Large intestine (tissue), 3 donors: ENCODE results near the gene TNPO2. TPM values are rescaled to one million over a fixed set of nuclear protein-coding genes. Genes with fewer than 3 reads are reported as not detected.
A peak's percentile ranks its signal among the peaks of the same experiment; 100 is the strongest.

ENCODE experiments used
- DNase-seq, 2 donors: peaks; one replicate each; pipeline versions ENCODE4 v3.0.0 to v3.0.0-alpha.2; 2013
- H3K27ac ChIP-seq: one replicate; pipeline ENCODE4 v1.5.1; 2013; ENCODE audit warnings: low read length
- H3K27me3 ChIP-seq: 2 replicates; pipeline ENCODE4 v1.6.1; 2013; ENCODE audit warnings: low read length; ENCODE audit not compliant: control insufficient read depth, insufficient read depth
- H3K36me3 ChIP-seq: 2 replicates; pipeline ENCODE4 v1.6.1; 2013; ENCODE audit warnings: low read length; ENCODE audit not compliant: control insufficient read depth, insufficient read depth
- H3K4me1 ChIP-seq: one replicate; pipeline ENCODE4 v1.6.1; 2013; ENCODE audit warnings: low read length; ENCODE audit not compliant: control insufficient read depth, insufficient read depth
- H3K4me3 ChIP-seq: one replicate; pipeline ENCODE4 v1.5.1; 2013; ENCODE audit warnings: low read length
- H3K9me3 ChIP-seq: one replicate; pipeline ENCODE4 v1.6.1; 2013; ENCODE audit warnings: mild to moderate bottlenecking, low read depth, low read length, moderate library complexity; ENCODE audit not compliant: control insufficient read depth
- WGBS: methylation state at CpG from one replicate; pipeline ENCODE4 v1.1.5; 2013; ENCODE audit warnings: low lambda C conversion rate; ENCODE audit not compliant: insufficient coverage; 5-methylcytosine and 5-hydroxymethylcytosine counted together
- polyA plus RNA-seq: library from polyadenylated mRNA; unstranded; fragments of 120-200 nt; gene quantifications from one replicate; pipeline ENCODE4 v1.2.1, GENCODE V29; 2013

The TNPO2 gene
- polyA plus RNA-seq, 1 donor, result 49.2 TPM

GRCh38 chr19:12666265-12667048, 57.3 kb downstream of the TNPO2 start, which contains the start of the genes MAN2B1 and WDR83:
MAN2B1 (minus strand) TSS chr19:12666742; CDS start chr19:12666701, 41 bp downstream.
WDR83 (plus strand) TSS chr19:12666807; CDS start chr19:12669791, 2,984 bp downstream.
- no CpG with 5 or more reads among the region's 46 CpGs for WGBS
- H3K27me3 ChIP-seq, result no peaks in the 10 kb centered on the region
- H3K9me3 ChIP-seq, result no peaks in the 10 kb centered on the region
- peaks cover 26% of the 10 kb centered on the region for H3K36me3 ChIP-seq
- peaks cover 21% of the 10 kb centered on the region for H3K4me1 ChIP-seq
- peak within 1 kb of the TSS; percentile 89 for H3K4me3 ChIP-seq
- DNase-seq, result peak; percentile 67 to 81
- peak within 1 kb of the TSS; percentile 93 for H3K27ac ChIP-seq

DNA sequence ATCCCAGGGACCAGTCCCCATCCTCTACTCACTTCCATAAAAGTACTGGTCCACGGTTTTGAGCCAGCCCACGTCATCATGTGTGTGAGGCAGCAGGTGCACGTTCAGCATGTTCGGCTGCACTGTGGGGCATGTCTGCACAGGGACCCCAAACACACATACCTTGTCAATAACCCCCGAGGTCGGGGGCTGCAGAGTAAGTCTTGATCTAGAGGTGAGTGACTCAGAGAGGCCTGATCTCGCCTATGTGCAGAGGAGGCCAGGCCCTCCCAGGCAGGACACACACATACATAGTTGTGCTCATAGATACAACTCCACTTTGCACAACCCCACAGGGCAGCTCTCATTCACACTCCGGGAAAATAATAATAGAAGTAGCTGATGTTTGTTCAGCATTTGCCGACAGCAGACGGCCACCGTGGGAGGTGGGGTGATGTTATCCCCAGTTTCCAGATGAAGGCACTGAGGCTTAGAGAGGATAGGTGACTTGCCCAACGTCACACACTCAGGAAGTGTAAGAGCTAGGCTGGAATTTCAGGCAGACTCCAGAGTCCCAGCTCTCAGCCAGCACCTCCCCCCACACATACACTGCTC, 58.0 kb downstream of the TNPO2 start:
- DNase-seq, result no peak
- H3K27ac ChIP-seq, result no peak overlapping the region
- H3K4me1 ChIP-seq, result peaks cover 20% of the 10 kb centered on the region
- no CpG with 5 or more reads among the region's 12 CpGs for WGBS
- peaks cover 32% of the 10 kb centered on the region for H3K36me3 ChIP-seq
- H3K4me3 ChIP-seq, result peak overlapping the region; percentile 89
- H3K27me3 ChIP-seq, result no peaks in the 10 kb centered on the region
- H3K9me3 ChIP-seq, result no peaks in the 10 kb centered on the region

DNA sequence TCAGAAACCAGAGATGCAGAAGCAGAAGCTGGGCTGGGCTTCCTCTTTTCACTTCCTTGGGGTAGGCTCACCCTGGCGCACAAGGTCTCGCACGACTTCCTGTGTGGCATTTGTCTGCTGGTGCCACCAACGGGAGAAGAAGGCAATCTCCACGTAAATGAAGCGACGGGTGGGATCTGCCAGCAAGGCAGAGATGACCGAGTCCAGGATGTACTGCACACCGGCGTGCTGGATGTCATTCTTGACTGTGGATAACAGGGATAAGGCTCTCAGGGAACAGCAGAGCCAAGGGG, 58.5 kb downstream of the TNPO2 start:
- no peaks in the 10 kb centered on the region for H3K9me3 ChIP-seq
- no peaks in the 10 kb centered on the region for H3K27me3 ChIP-seq
- peaks cover 35% of the 10 kb centered on the region for H3K36me3 ChIP-seq
- H3K27ac ChIP-seq, result no peak overlapping the region
- H3K4me1 ChIP-seq, result peaks cover 15% of the 10 kb centered on the region
- no CpG with 5 or more reads among the region's 10 CpGs for WGBS
- H3K4me3 ChIP-seq, result no peak overlapping the region
- DNase-seq, result no peak

DNA sequence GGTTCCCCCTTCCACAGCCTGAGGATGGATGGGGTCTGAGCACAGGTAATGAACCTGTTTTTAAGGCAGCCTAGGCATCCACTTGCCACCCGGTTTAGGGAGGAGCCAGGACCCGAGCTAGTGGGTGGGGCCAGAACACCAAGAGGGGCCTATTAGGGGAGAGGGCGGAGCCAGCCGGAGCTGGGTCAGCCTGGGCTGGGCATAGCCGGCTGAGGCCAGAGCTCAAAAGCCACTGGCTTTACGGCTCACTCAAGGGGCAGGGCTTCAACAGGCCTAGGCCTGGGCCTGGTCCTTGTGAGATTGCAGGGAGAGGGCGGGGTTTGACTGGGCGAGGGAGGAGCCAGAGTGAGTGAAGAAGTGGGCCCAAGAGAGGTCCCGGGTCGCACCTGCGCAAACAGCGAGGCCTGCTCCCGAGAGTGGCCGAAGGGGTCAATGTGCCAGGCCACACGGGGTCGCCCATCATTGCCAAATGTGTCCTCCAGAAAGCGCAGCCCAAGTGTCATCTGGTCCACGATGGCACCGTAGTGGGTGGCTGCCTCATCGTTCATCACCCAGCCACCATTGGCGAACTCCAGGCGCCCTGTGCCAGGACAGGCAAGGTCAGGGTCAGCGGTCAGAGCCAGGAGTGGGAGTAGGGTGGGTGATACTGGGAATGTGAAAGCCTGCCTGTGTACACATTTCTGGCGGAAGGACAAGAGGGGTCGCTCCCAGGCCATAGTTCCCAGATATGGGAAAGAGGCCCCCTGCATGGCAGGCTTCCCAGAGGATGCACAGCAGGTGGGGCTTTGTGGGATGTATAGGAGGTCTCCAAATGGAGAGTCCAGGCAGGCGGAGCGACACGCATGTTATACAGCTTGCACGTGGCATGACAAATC, 59.1 kb downstream of the TNPO2 start:
- Histone ChIP-seq H3K4me3 (no peak overlapping the region), H3K36me3 (peaks cover 35% of the 10 kb centered on the region), H3K27ac (no peak overlapping the region)

DNA sequence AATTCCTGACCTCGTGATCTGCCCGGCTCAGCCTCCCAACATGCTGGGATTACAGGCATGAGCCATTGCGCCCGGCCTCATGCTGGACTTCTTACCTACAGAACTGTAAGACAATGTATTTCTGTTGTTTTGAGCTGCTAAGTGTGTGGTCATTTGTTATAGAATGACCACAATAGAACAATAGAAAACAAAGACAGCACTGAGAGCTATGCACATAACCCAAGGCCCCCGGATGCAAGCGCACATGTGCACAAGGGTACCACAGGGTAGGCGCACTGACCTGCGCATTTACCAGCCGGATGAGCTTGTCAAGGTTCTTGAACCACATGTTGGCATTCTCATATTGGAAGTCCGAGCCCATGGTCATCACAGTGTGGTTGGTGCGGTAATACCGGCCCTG, 62.8 kb downstream of the TNPO2 start:
- DNase-seq, result no peak
- Histone ChIP-seq H3K27ac (no peak overlapping the region), H3K9me3 (peaks cover 6% of the 10 kb centered on the region), H3K4me1 (no peaks in the 10 kb centered on the region), H3K36me3 (peaks cover 38% of the 10 kb centered on the region), H3K4me3 (no peak overlapping the region), H3K27me3 (no peaks in the 10 kb centered on the region)
- WGBS, result no CpG with 5 or more reads among the region's 12 CpGs

More for the DNA sequence above, 59.1 kb downstream of the TNPO2 start:
- peak in 1 of 2 donors; percentile 28 for DNase-seq
- Histone ChIP-seq H3K9me3 (no peaks in the 10 kb centered on the region), H3K4me1 (peaks cover 13% of the 10 kb centered on the region), H3K27me3 (no peaks in the 10 kb centered on the region)
- WGBS, result no CpG with 5 or more reads among the region's 29 CpGs

DNA sequence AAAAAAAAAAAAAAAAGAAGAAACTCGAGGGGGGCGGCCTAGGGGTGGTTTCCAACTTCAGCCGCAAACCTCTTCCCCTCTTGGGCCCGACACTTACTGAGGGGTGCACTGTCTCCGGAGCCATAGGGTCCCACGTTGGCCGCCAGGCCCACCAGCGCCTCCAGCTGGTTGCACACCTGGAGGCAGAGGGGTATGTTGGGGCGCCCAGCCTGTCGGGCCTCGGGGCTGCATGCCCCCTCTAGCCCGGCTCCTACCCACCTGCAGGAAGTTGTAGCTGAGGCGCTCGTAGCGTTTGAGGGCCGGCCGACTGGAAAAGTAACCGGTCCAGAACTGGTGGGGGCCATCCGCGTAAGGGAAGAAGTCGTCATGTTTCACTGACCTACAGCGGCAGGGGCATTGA, 65.8 kb downstream of the TNPO2 start:
- no peak for DNase-seq
- WGBS, result no CpG with 5 or more reads among the region's 22 CpGs
- Histone ChIP-seq H3K27me3 (no peaks in the 10 kb centered on the region), H3K36me3 (peaks cover 37% of the 10 kb centered on the region), H3K4me1 (no peaks in the 10 kb centered on the region), H3K9me3 (peaks cover 6% of the 10 kb centered on the region), H3K4me3 (no peak overlapping the region), H3K27ac (no peak overlapping the region)

DNA sequence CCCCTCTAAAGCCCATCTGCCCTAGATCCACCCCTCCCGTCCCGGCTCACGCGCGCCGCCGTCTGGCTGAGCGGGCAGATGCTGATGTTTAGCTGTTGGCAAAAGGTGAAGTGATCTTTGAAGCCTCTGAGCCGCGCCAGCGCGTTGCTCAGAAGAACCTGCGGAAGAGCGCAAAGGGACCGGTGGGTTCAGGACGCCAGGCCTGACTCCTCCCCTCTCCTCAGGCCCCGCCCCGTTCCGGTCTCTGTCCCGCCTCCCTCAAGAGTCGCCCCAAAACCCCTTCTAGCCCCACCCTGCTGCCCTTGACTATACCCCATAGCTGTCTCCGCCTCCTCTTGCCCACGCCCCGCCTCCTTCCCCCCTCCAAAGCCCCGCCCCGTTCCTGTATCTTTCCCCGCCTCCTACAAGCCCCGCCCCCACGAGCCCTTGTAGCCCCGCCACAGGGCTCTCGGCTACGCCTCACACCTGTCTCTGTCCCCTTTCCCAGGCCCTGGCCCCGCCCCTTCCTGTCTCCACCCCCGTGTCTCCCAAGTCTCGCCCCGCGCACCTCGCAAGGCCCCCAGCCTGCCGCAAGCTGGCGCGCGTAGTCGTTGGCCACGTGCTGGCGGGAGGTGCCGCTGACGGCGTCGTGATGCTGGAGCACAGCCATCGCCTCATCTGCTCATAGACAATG, 66.7 kb downstream of the TNPO2 start:
- Histone ChIP-seq H3K4me1 (no peaks in the 10 kb centered on the region), H3K27ac (no peak overlapping the region), H3K9me3 (peaks cover 6% of the 10 kb centered on the region), H3K27me3 (no peaks in the 10 kb centered on the region), H3K36me3 (peaks cover 34% of the 10 kb centered on the region), H3K4me3 (no peak overlapping the region)
- WGBS, result no CpG with 5 or more reads among the region's 50 CpGs
- no peak for DNase-seq

GRCh38 chr19:12655546-12655945, 68.2 kb downstream of the TNPO2 start:
- Histone ChIP-seq H3K27me3 (no peaks in the 10 kb centered on the region), H3K36me3 (peaks cover 22% of the 10 kb centered on the region), H3K4me3 (no peak overlapping the region), H3K27ac (no peak overlapping the region), H3K4me1 (no peaks in the 10 kb centered on the region), H3K9me3 (peaks cover 6% of the 10 kb centered on the region)
- WGBS, result 67% methylated on average over 1 of the region's 8 CpGs
- DNase-seq, result no peak

DNA sequence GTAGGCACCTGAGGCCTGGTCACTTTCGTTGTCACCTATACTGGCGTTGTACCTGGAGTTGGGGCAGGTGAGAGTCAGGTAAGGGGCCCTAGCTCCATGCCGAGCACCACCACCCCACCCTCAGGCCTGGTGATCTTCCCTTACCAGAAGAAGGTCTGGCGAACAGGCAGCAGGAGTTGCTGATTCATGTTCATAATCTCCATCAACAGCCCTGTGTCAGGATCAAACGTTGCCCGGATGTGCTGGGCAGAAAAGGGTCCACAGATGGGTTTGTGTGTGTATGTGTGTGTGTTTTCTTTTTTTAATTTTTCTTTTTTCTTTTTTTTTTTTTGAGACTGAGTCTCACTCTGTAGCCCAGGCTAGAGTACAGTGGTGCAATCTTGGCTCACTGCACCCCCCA, 71.5 kb downstream of the TNPO2 start:
- Histone ChIP-seq H3K4me3 (no peak overlapping the region), H3K36me3 (peaks cover 13% of the 10 kb centered on the region), H3K27ac (no peak overlapping the region), H3K9me3 (peaks cover under 1% of the 10 kb centered on the region), H3K4me1 (peaks cover 5% of the 10 kb centered on the region), H3K27me3 (no peaks in the 10 kb centered on the region)
- no peak for DNase-seq
- no CpG with 5 or more reads among the region's 6 CpGs for WGBS

GRCh38 chr19:12649941-12650340, 73.8 kb downstream of the TNPO2 start:
- no peak overlapping the region for H3K4me3 ChIP-seq
- H3K4me1 ChIP-seq, result peaks cover 11% of the 10 kb centered on the region
- peaks cover 2% of the 10 kb centered on the region for H3K36me3 ChIP-seq
- H3K27me3 ChIP-seq, result no peaks in the 10 kb centered on the region
- WGBS, result no CpG with 5 or more reads among the region's 10 CpGs
- no peak overlapping the region for H3K27ac ChIP-seq
- H3K9me3 ChIP-seq, result no peaks in the 10 kb centered on the region
- no peak for DNase-seq
